ENCODE measurements around the gene PHF24.

DNA sequence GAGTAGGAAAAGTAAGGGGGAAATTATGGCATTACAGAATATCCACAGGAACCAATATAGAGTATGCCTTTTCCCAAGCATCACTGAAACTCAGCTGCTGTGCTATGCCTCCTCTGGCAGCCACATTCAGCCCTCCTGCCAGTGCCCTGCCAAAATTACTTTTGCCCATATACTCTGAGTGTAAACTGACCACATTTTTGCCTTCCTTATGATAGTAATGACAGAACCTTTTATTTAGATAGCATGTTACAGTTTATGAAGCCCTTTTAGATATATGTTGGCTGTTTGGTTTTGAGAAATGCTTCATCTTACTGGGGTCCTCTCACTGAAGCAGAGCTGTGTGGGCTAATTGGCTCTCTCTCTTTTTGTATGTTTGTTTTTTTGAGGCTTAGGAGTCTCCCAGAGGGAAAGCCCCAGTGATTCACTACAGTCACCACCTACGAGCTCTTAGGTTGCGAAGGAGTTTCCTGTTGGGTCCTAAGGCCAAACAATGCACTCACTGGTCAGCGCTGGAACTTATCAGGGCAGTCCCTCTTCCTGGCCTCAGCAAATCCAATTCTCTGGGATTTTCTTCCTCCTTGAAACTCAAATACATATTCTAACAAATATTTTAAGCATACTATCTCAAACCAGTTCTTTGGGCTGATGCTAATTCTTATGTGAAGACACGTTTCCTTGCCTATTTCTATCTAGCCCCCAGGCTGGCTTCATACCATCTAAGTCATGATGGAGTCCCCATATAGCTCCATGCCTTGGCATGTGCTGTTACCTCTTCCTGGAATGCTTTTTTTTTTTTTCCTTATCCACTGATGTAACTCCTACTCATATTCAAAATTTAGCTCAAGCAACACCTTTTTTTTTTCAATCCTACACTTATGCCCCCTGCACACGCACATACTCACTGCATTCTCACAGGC, 3.7 kb downstream of the PHF24 start:
- TF ChIP-seq, protein P1, sequence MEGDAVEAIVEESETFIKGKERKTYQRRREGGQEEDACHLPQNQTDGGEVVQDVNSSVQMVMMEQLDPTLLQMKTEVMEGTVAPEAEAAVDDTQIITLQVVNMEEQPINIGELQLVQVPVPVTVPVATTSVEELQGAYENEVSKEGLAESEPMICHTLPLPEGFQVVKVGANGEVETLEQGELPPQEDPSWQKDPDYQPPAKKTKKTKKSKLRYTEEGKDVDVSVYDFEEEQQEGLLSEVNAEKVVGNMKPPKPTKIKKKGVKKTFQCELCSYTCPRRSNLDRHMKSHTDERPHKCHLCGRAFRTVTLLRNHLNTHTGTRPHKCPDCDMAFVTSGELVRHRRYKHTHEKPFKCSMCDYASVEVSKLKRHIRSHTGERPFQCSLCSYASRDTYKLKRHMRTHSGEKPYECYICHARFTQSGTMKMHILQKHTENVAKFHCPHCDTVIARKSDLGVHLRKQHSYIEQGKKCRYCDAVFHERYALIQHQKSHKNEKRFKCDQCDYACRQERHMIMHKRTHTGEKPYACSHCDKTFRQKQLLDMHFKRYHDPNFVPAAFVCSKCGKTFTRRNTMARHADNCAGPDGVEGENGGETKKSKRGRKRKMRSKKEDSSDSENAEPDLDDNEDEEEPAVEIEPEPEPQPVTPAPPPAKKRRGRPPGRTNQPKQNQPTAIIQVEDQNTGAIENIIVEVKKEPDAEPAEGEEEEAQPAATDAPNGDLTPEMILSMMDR (IDR thresholded peaks at IDR 0.05 in 4 of 5, conservative IDR thresholded peaks at IDR 0.05 in 1 of 5) = no peak
- TF ChIP-seq POLR2A (IDR thresholded peaks at IDR 0.05) = no peak

Measured in gastrocnemius medialis (tissue), 4 donors.